Colonic mucosa (tissue), 4 donors: ENCODE measurements around the gene FBN1. TPM values are rescaled to one million over a fixed set of nuclear protein-coding genes. Genes with fewer than 3 reads are reported as not detected.

Source experiments
- DNase-seq: peaks from one replicate; pipeline ENCODE4 v3.0.0-alpha.2; 2020
- H3K27ac ChIP-seq: fragments of 200-600 bp; one replicate; pipeline ENCODE4 v1.8.0; 2021
- H3K27me3 ChIP-seq: fragments of 200-600 bp; one replicate; pipeline ENCODE4 v1.8.0; 2021
- H3K36me3 ChIP-seq: fragments of 200-600 bp; one replicate; pipeline ENCODE4 v1.8.0; 2021
- H3K4me1 ChIP-seq: fragments of 200-600 bp; one replicate; pipeline ENCODE4 v1.8.0; 2021; ENCODE audit warnings: mild to moderate bottlenecking
- H3K4me3 ChIP-seq: fragments of 200-600 bp; one replicate; pipeline ENCODE4 v1.8.0; 2021
- H3K9ac ChIP-seq, 2 donors: one replicate each; pipeline ENCODE4 v1.7.0; 2013; ENCODE audit warnings: control low read depth in 2 of 2, low read depth in 2 of 2, low read length in 2 of 2
- H3K9me3 ChIP-seq: fragments of 200-600 bp; one replicate; pipeline ENCODE4 v1.8.0; 2021
- intact Hi-C: fragments of 100-400 bp; cut with DNase I; formaldehyde crosslinking; loops from one replicate; pipeline ENCODE4 v1.14.1; 2022
- total RNA-seq, 2 donors: library from RNA; stranded (reverse); fragmentation: NEBNext Ultra II Directional in 1 of 2; extraction: Animal tissue kit (Norgen Biotek cat#: 25700) in 1 of 2; gene quantifications; one replicate each; pipeline ENCODE4 v1.2.1, GENCODE V29; 2021
- TF ChIP-seq, protein P1 (sequence below): fragments of 200-600 bp; IDR thresholded peaks from one replicate; pipeline ENCODE4 v1.8.0; 2022; ENCODE audit warnings: antibody characterized with exemption, mild to moderate bottlenecking
- donor health status: healthy.
- donor health status: DM: no; HTN: no; CAD: no.
- donor health status: DM: no; HTN: no; CAD: no.

FBN1 gene
- total RNA-seq, 2 donors from 2014 or later = 6.6 to 19.5 TPM

DNA sequence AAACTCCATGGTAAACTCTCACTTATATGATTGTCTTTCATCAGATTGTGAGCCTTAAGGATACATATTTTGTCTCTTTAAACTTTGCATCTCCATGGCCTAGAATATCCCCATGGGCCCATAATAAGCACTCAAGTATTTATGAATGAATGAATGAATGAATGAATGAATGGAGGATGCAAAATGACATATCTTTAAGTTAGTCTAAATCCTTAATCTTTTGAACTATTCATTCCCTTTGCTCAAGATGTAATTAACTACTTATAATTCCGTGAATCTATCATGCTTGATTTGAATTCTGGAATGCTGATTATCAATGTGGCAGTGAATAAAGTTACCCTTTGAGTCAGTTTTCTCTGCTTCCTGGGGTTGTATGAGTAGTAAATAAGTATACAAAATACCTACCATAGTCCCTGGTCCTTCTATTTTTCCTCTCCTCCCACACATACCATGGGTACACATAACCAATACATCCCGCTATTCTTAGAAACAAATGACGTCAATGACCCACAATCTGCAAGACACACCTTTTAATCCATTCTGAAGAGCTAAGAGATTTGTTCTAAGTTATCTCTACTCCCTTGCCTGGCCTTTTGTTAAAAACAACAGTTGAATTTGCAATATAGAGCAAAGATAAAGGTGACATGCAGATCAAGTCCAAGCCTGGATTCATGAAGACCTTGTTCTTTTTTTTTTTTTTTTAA lies 94.5 kb downstream of the FBN1 start:
- Histone ChIP-seq H3K36me3 (no peaks in the 10 kb centered on the region), H3K9me3 (no peaks in the 10 kb centered on the region), H3K27me3 (no peaks in the 10 kb centered on the region), H3K4me3 (no peak overlapping the region), H3K9ac (no peak overlapping the region), H3K4me1 (no peaks in the 10 kb centered on the region), H3K27ac (no peak overlapping the region)
- TF ChIP-seq, protein P1, sequence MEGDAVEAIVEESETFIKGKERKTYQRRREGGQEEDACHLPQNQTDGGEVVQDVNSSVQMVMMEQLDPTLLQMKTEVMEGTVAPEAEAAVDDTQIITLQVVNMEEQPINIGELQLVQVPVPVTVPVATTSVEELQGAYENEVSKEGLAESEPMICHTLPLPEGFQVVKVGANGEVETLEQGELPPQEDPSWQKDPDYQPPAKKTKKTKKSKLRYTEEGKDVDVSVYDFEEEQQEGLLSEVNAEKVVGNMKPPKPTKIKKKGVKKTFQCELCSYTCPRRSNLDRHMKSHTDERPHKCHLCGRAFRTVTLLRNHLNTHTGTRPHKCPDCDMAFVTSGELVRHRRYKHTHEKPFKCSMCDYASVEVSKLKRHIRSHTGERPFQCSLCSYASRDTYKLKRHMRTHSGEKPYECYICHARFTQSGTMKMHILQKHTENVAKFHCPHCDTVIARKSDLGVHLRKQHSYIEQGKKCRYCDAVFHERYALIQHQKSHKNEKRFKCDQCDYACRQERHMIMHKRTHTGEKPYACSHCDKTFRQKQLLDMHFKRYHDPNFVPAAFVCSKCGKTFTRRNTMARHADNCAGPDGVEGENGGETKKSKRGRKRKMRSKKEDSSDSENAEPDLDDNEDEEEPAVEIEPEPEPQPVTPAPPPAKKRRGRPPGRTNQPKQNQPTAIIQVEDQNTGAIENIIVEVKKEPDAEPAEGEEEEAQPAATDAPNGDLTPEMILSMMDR = no peak
- intact Hi-C loops = no loop called here
- no peak for DNase-seq

DNA sequence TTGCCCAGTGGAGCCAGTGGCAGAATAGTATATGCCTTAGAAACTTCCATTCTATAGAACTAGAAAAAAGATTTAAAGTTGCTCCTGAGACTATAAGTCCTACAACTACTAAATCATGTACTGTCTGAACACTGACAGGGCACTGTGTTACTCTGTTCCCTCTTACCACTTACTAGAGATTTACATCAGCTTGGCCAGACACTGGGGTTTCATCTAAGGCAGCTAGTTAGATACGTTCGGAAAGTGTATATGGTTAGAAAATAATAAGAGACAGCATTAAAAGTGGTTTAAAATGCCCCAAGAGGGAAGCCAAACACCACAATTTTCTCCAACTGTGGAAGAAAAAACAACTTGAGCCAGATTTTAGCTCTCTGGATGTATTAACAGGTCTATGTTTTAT lies 97.1 kb downstream of the FBN1 start:
- Histone ChIP-seq H3K9ac (no peak overlapping the region), H3K27ac (no peak overlapping the region), H3K4me3 (no peak overlapping the region), H3K36me3 (no peaks in the 10 kb centered on the region), H3K4me1 (no peaks in the 10 kb centered on the region), H3K9me3 (no peaks in the 10 kb centered on the region), H3K27me3 (no peaks in the 10 kb centered on the region)
- no peak for DNase-seq
- intact Hi-C loops = no loop called here
- TF ChIP-seq, protein P1 = no peak

DNA sequence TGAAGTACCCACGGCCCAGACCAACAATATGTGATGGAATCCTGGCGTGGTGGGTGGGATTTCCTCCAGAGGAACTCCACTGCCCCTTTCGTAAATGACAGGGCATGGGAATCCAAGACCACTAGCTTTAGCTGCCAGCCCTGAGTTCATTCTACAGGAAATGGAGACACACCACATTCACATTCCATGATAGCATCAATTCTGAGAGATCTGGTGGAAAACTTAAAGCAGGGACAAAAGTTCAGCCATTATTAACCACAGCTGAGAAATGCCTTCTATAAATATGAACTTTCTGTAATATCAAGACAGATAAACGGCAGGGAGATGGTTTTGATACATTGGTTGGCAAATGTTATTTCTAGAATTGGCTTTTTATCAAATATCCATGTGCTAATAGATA lies 98.2 kb downstream of the FBN1 start:
- Histone ChIP-seq H3K4me3 (no peak overlapping the region), H3K36me3 (no peaks in the 10 kb centered on the region), H3K9ac (no peak overlapping the region), H3K9me3 (no peaks in the 10 kb centered on the region), H3K27ac (no peak overlapping the region), H3K4me1 (no peaks in the 10 kb centered on the region), H3K27me3 (no peaks in the 10 kb centered on the region)
- TF ChIP-seq, protein P1 = no peak
- DNase-seq = no peak
- intact Hi-C loops = no loop called here

DNA sequence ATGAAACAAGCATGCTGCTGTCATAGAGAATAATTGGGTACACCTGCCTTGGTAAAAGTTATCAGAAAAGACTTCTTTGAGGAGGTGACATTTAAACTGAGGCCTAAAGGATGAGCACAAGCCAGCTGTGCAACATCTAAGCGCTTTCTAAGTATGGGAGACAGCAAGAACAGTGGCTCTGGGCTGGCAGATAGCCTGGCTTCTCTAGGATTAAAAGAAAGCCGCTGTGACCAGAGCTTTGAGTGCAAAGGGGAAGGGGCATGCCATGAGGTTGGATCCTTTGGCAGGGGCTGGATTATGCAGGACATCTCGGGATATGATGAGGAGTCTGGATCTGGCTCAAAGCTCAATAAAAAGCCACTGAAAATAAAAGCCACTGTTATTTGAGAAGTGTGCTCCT lies 99.2 kb downstream of the FBN1 start:
- Histone ChIP-seq H3K27me3 (no peaks in the 10 kb centered on the region), H3K4me3 (no peak overlapping the region), H3K27ac (no peak overlapping the region), H3K9me3 (no peaks in the 10 kb centered on the region), H3K4me1 (no peaks in the 10 kb centered on the region), H3K9ac (no peak overlapping the region), H3K36me3 (no peaks in the 10 kb centered on the region)
- no peak for DNase-seq
- intact Hi-C loops = no loop called here
- TF ChIP-seq, protein P1 = no peak

DNA sequence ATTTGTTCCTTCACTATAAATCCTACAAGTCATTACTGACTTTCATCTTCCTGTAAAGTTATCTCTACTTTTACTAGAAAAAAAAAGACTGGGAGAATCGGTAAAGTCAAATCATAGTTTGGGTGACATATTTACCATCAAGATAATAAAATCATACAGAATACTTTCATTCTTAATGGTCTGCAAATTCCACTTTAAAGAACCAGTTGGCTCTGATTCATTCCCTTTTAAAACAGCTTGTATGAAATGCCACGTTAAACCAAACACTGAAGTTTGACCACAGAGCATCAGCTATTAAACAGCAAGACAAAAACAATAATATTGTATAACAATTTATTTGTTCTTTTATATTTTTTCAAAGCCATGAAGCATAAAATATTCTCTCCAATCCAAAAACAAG lies 100.7 kb downstream of the FBN1 start:
- Histone ChIP-seq H3K27ac (no peak overlapping the region), H3K36me3 (no peaks in the 10 kb centered on the region), H3K9me3 (no peaks in the 10 kb centered on the region), H3K9ac (no peak overlapping the region), H3K27me3 (no peaks in the 10 kb centered on the region), H3K4me1 (no peaks in the 10 kb centered on the region), H3K4me3 (no peak overlapping the region)
- intact Hi-C loops = no loop called here
- TF ChIP-seq, protein P1 = no peak
- no peak for DNase-seq
